C4-2B (cell line): ENCODE results near the gene ZHX3.

ENCODE experiments used
- H3K27ac ChIP-seq: fragments of 450-650 bp; 2 replicates; pipeline ENCODE4 v1.5.1; 2017
- ZFX ChIP-seq: fragments of 450-650 bp; IDR thresholded peaks from 2 replicates; pipeline ENCODE4 v1.6.1; 2017
- TF ChIP-seq, protein P1 (sequence below): fragments of 450-650 bp; conservative IDR thresholded peaks from 2 replicates; pipeline ENCODE4 v1.5.1; 2017; ENCODE audit warnings: mild to moderate bottlenecking

Gene ZHX3

DNA sequence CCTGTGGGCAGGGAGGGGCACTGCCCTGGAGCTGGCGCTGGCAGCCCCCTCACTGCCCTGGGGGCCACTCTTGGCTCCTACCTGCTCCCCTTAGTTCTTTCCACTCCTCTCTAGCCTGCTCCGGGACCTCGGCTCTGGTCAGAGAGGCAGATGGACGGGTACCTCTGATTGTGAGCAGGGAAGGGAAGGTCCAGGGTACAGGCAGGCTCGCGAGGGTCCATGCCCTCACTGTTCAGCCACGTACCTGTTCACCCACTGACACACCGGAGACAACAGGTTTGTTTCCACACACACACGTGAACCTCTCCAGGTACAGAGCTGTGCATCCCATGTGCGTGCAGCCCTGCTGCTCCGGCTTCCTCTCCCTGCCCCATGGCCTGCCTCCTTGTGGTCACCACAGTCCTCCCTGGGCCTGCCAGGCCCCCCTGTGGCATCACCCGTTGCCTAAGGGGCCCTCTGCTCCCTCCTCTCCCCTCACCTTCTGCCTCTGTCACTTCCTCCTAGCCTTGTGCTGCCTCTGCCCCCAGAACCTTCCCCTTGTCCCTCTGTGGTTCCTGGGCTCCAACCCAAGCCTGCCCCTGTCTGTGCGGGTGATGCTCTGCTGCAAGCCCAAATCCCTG is 46.8 kb upstream of the ZHX3 start:
- no peak overlapping the region for H3K27ac ChIP-seq
- no peak for TF ChIP-seq ZFX
- TF ChIP-seq, protein P1, sequence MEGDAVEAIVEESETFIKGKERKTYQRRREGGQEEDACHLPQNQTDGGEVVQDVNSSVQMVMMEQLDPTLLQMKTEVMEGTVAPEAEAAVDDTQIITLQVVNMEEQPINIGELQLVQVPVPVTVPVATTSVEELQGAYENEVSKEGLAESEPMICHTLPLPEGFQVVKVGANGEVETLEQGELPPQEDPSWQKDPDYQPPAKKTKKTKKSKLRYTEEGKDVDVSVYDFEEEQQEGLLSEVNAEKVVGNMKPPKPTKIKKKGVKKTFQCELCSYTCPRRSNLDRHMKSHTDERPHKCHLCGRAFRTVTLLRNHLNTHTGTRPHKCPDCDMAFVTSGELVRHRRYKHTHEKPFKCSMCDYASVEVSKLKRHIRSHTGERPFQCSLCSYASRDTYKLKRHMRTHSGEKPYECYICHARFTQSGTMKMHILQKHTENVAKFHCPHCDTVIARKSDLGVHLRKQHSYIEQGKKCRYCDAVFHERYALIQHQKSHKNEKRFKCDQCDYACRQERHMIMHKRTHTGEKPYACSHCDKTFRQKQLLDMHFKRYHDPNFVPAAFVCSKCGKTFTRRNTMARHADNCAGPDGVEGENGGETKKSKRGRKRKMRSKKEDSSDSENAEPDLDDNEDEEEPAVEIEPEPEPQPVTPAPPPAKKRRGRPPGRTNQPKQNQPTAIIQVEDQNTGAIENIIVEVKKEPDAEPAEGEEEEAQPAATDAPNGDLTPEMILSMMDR: no peak

DNA sequence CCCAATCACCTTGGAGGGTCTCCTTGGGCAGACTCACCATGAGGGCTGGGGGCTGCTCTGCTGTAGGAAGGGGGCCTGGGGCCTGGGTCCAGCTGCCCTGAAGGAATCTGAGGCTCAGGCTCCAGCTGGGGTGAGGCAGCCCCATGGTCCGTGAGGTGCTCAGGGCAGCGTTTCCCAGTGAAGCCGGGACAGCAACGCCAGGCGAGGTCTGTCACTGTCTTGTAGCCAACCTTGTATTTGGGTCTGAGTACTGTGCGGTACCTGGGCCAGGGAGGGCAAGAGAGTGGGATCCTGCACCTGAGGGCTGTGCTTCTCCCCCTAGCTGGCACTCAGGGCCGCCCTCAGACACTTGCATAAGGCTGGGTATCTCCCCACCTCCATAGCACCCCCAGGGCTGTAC is 46.1 kb upstream of the ZHX3 start:
- no peak overlapping the region for H3K27ac ChIP-seq
- TF ChIP-seq ZFX: no peak
- TF ChIP-seq, protein P1: no peak

DNA sequence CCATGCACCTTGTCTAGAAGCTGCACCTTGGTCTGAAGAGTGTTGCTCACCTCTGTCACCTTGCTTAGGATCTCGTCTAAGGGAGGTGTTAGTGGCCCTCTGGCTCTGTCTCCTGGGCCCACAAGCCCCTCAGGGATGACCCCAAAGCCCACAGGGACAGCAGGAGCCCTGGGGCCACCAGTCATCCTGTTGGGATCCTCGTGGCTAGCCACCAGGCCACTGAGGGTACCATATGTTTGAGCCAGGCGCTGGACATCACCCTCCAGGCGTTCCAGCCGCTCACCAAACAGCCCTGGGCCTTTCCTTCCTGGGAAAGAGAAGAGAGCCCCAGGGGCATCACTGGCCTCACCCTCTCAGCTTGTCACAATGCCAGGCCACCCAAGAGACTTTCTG is 45.2 kb upstream of the ZHX3 start:
- no peak overlapping the region for H3K27ac ChIP-seq
- TF ChIP-seq, protein P1: no peak
- no peak for TF ChIP-seq ZFX

DNA sequence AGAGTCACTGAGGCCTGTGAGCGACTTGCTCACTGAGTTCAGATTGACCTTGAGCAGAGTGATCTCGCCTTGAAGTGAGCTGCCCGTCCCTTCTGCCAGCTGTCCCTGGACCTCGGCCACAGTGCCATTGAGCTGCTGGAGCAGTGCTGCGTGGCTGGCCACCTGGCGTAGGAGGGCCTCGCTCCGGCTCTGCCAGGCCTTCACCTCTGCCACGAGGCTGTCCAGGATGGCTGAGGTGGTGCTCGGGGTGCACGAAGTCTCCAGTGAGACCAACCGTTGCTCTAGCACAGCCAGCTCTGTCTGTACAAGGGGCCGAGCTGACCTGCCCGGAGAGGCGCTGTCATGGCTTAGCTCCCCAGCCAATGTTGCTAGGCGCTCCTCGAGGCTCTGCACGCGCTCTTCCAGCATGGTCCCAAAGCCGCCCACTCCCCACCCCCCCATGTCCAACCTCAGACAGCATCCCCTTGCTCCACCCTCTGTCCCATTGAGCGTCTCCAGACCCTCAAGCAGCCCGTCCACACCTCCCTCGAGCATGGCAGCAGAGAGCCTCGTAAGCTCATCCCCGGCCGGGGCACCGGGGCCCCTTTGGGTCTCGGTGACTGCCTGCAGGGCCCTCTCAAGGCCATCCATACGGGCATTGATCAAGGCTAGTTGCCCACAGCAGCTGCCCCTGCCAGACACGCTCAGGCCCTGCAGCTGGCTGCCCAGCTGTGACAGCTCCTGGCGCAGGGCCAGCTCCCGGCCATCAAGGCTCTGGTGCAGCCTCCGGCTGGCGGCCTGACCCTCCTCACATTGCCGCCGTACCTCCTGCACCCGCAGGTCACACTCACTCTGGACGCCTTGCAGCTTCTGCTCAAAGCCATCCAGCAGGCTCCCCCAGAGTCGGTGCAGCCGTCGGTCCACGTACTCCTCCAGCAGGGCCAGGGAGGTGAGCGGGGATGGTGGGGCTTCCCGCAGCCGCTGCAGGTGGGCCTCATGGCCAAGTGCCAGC is 44.5 kb upstream of the ZHX3 start:
- TF ChIP-seq, protein P1: no peak
- TF ChIP-seq ZFX: no peak
- no peak overlapping the region for H3K27ac ChIP-seq

DNA sequence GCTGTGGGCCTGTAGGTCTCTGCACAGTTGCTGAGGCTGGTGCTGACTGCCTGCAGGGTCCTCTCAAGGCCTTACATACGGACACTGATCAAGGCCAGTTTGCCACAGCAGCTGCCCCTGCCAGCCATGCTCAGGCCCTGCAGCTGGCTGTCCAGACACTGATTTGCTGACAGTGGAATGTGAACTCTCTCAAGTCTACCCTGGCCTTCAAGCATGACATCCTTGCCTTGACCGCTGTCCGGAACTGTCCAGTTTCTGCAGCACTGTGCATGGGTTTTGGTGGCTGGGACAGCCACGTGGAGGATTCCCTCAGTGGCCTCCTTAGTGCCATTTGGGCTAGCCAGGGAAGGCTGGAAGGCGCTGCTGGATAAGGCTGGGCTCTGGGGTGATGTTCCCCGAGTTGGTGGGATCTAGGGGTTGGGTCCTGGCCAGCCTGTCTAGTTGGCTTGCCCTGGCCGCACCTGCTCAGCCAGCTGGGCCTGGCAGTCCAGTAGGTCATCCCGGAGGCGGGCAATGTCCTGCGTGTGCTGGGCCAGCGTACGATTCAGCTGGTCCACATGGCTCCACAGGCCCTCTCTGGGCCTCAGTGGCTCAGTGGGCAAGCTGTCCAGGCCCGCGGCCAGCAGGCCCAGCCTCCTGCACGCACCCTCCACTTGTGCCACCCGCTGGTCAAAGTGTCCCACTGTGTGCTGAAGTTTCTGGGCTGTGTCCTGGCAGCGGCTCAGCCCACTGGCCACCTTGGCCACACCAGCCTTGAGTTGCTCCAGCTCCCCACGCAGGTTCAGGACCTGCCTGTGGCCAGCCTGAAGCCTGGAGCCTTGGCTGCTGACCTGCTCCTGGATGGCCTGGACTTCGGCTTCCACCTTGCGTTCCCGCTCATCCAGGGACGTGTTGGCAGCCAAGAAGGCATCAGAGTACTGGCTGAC is 43.6 kb upstream of the ZHX3 start:
- no peak for TF ChIP-seq ZFX
- TF ChIP-seq, protein P1: no peak
- H3K27ac ChIP-seq: no peak overlapping the region

DNA sequence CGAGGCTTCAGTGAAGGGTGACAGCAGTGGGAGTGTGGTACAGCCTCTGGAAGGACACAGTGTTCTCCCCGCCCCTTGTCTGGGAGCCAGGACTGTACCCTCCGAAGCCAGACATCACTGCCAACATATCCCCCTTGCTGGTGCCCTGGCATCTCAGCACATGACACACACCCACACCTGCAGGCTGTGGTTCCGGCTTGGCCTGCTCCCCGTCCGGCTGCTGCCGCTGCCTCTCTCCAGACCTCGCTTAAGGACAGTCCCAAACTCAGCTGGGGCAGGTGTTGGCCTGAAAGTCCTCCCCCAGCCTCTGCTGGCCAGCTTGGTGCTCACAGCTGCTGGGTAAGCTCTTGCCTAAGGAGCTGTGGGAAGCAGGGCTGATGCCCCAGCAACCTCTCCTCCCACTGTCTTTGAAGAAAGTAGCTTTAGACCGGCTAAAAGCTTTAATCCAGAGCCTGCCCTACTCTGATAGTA is 42.0 kb upstream of the ZHX3 start:
- TF ChIP-seq, protein P1: no peak
- no peak for TF ChIP-seq ZFX
- no peak overlapping the region for H3K27ac ChIP-seq
